ENCODE data around the gene ABHD16A.

ABHD16A gene

GRCh38 chr6:31662124-31662723 lies 40.9 kb downstream of the ABHD16A start:
- no peak overlapping the region for H3K4me3 ChIP-seq (ENCODE audit: low read length)
- H3K27me3 ChIP-seq (ENCODE audit: control insufficient read depth, insufficient read depth, low read length): no peaks in the 10 kb centered on the region
- no peak overlapping the region for H3K4me2 ChIP-seq (ENCODE audit: low read length)
- H3K9ac ChIP-seq (ENCODE audit: low read depth, low read length): no peak overlapping the region
- H3K4me1 ChIP-seq (ENCODE audit: control insufficient read depth, insufficient read depth, low read length): peaks cover 47% of the 10 kb centered on the region
- no peaks in the 10 kb centered on the region for H3K9me3 ChIP-seq (replicated peaks; ENCODE audit: low read length)
- H3K36me3 ChIP-seq (ENCODE audit: insufficient read depth, low read length): peaks cover 13% of the 10 kb centered on the region

- Histone ChIP-seq H3K27me3 (ENCODE audit: control insufficient read depth, insufficient read depth, low read length) (no peaks in the 10 kb centered on the region), H3K36me3 (ENCODE audit: insufficient read depth, low read length) (peaks cover 13% of the 10 kb centered on the region), H3K4me1 (ENCODE audit: control insufficient read depth, insufficient read depth, low read length) (peaks cover 42% of the 10 kb centered on the region), H3K4me2 (ENCODE audit: low read length) (peak overlapping the region; percentile 89), H3K4me3 (ENCODE audit: low read length) (peak overlapping the region; percentile 94), H3K9ac (ENCODE audit: low read depth, low read length) (peak overlapping the region; percentile 96), H3K9me3 (replicated peaks; ENCODE audit: low read length) (no peaks in the 10 kb centered on the region)
Observed at GRCh38 chr6:31661262-31662123, 41.6 kb downstream of the ABHD16A start.

- Histone ChIP-seq H3K27me3 (ENCODE audit: control insufficient read depth, insufficient read depth, low read length) (no peaks in the 10 kb centered on the region), H3K9me3 (replicated peaks; ENCODE audit: low read length) (no peaks in the 10 kb centered on the region), H3K4me1 (ENCODE audit: control insufficient read depth, insufficient read depth, low read length) (peaks cover 42% of the 10 kb centered on the region), H3K4me2 (ENCODE audit: low read length) (peak within 1 kb of the TSS; percentile 89), H3K9ac (ENCODE audit: low read depth, low read length) (peak within 1 kb of the TSS; percentile 96), H3K4me3 (ENCODE audit: low read length) (peak within 1 kb of the TSS; percentile 94), H3K36me3 (ENCODE audit: insufficient read depth, low read length) (peaks cover 15% of the 10 kb centered on the region)
Observed at GRCh38 chr6:31660381-31661261, 42.5 kb downstream of the ABHD16A start, which contains the start of gene C6orf47. C6orf47 (minus strand) TSS chr6:31660778; CDS start chr6:31659947, 831 bp downstream.

- peak overlapping the region; percentile 96 for H3K9ac ChIP-seq (ENCODE audit: low read depth, low read length)
- H3K4me2 ChIP-seq (ENCODE audit: low read length): peak overlapping the region; percentile 89
- peak overlapping the region; percentile 94 for H3K4me3 ChIP-seq (ENCODE audit: low read length)
- H3K27me3 ChIP-seq (ENCODE audit: control insufficient read depth, insufficient read depth, low read length): no peaks in the 10 kb centered on the region
- H3K9me3 ChIP-seq (replicated peaks; ENCODE audit: low read length): no peaks in the 10 kb centered on the region
- H3K4me1 ChIP-seq (ENCODE audit: control insufficient read depth, insufficient read depth, low read length): peaks cover 42% of the 10 kb centered on the region
- peaks cover 15% of the 10 kb centered on the region for H3K36me3 ChIP-seq (ENCODE audit: insufficient read depth, low read length)
Observed at GRCh38 chr6:31659649-31660380, 43.3 kb downstream of the ABHD16A start.

GRCh38 chr6:31658983-31659648 lies 44.0 kb downstream of the ABHD16A start:
- H3K9ac ChIP-seq (ENCODE audit: low read depth, low read length): peak overlapping the region; percentile 96
- peaks cover 15% of the 10 kb centered on the region for H3K36me3 ChIP-seq (ENCODE audit: insufficient read depth, low read length)
- H3K4me2 ChIP-seq (ENCODE audit: low read length): peak overlapping the region; percentile 89
- no peaks in the 10 kb centered on the region for H3K9me3 ChIP-seq (replicated peaks; ENCODE audit: low read length)
- peak overlapping the region; percentile 94 for H3K4me3 ChIP-seq (ENCODE audit: low read length)
- peaks cover 38% of the 10 kb centered on the region for H3K4me1 ChIP-seq (ENCODE audit: control insufficient read depth, insufficient read depth, low read length)
- H3K27me3 ChIP-seq (ENCODE audit: control insufficient read depth, insufficient read depth, low read length): no peaks in the 10 kb centered on the region

GRCh38 chr6:31658158-31658688 lies 44.9 kb downstream of the ABHD16A start:
- Histone ChIP-seq H3K27me3 (ENCODE audit: control insufficient read depth, insufficient read depth, low read length) (no peaks in the 10 kb centered on the region), H3K9ac (ENCODE audit: low read depth, low read length) (no peak overlapping the region), H3K36me3 (ENCODE audit: insufficient read depth, low read length) (peaks cover 15% of the 10 kb centered on the region), H3K4me2 (ENCODE audit: low read length) (peak overlapping the region; percentile 89), H3K4me3 (ENCODE audit: low read length) (no peak overlapping the region), H3K9me3 (replicated peaks; ENCODE audit: low read length) (no peaks in the 10 kb centered on the region), H3K4me1 (ENCODE audit: control insufficient read depth, insufficient read depth, low read length) (peaks cover 34% of the 10 kb centered on the region)

GRCh38 chr6:31657406-31658157 lies 45.5 kb downstream of the ABHD16A start:
- peaks cover 15% of the 10 kb centered on the region for H3K36me3 ChIP-seq (ENCODE audit: insufficient read depth, low read length)
- H3K4me3 ChIP-seq (ENCODE audit: low read length): no peak overlapping the region
- no peak overlapping the region for H3K9ac ChIP-seq (ENCODE audit: low read depth, low read length)
- no peaks in the 10 kb centered on the region for H3K9me3 ChIP-seq (replicated peaks; ENCODE audit: low read length)
- H3K27me3 ChIP-seq (ENCODE audit: control insufficient read depth, insufficient read depth, low read length): no peaks in the 10 kb centered on the region
- H3K4me1 ChIP-seq (ENCODE audit: control insufficient read depth, insufficient read depth, low read length): peaks cover 31% of the 10 kb centered on the region
- no peak overlapping the region for H3K4me2 ChIP-seq (ENCODE audit: low read length)

- H3K4me1 ChIP-seq (ENCODE audit: control insufficient read depth, insufficient read depth, low read length): peaks cover 36% of the 10 kb centered on the region
- no peak within 1 kb of the TSS for H3K4me3 ChIP-seq (ENCODE audit: low read length)
- H3K36me3 ChIP-seq (ENCODE audit: insufficient read depth, low read length): peaks cover 13% of the 10 kb centered on the region
Observed at GRCh38 chr6:31655349-31656237, 47.5 kb downstream of the ABHD16A start, which contains the start of gene APOM. APOM (plus strand) TSS chr6:31655894; CDS start chr6:31655967, 73 bp downstream.

More at GRCh38 chr6:31655349-31656237, 47.5 kb downstream of the ABHD16A start, which contains the start of gene APOM:
- Histone ChIP-seq H3K27me3 (ENCODE audit: control insufficient read depth, insufficient read depth, low read length) (no peaks in the 10 kb centered on the region), H3K9me3 (replicated peaks; ENCODE audit: low read length) (no peaks in the 10 kb centered on the region), H3K9ac (ENCODE audit: low read depth, low read length) (no peak within 1 kb of the TSS), H3K4me2 (ENCODE audit: low read length) (no peak within 1 kb of the TSS)

All from skeletal muscle satellite cell (primary cell).